Measurements from ENCODE around the gene INPP4B. TPM values are rescaled to one million over a fixed set of nuclear protein-coding genes. Genes with fewer than 3 reads are reported as not detected.

Gene INPP4B
- total and polyA plus RNA-seq, 2 of the 4 experiments (the other 2 are of a cell fraction) = 1.8 to 14.0 TPM

GRCh38 chr4:142866685-142867084, 20.6 kb upstream of the INPP4B start:
- Histone ChIP-seq H2BK15ac (ENCODE audit: low read depth, low read length) (no peak overlapping the region), H3K4me2 (ENCODE audit: low read depth, low read length) (no peak overlapping the region), H2AK5ac (ENCODE audit: low read depth, low read length) (no peak overlapping the region), H2BK120ac (ENCODE audit: low read depth, low read length) (no peak overlapping the region), H3K79me1 (ENCODE audit: low read depth in 1 of 2, low read length in 2 of 2) (no peaks in the 10 kb centered on the region), H4K91ac (ENCODE audit: insufficient read depth, low read depth, low read length) (no peak overlapping the region), H3K27me3 (ENCODE audit: control insufficient read depth, insufficient read depth, low read length) (0 out of 2 replicates have a peak, but pooled peaks cover 1% of the 10 kb centered on the region), H2AK9ac (replicated peaks; ENCODE audit: low read depth, low read length, poor library complexity) (no peak overlapping the region), H3K4ac (ENCODE audit: low read depth, low read length) (no peak overlapping the region), H3K9ac (ENCODE audit: low read depth, low read length) (no peak overlapping the region), H3K9me1 (ENCODE audit: insufficient read depth, low read length) (no peaks in the 10 kb centered on the region), H4K8ac (ENCODE audit: low read depth in 2 of 2, low read length in 2 of 2) (no peak overlapping the region), H3K18ac (ENCODE audit: low read depth, low read length) (no peak overlapping the region), H2BK5ac (ENCODE audit: low read depth, low read length, poor library complexity, severe bottlenecking) (no peak overlapping the region), H2BK20ac (ENCODE audit: low read depth, low read length) (no peak overlapping the region), H2AFZ (replicated peaks; ENCODE audit: low read length, poor library complexity) (no peak overlapping the region), H3K36me3 (ENCODE audit: control insufficient read depth, insufficient read depth, low read length) (no peaks in the 10 kb centered on the region), H3K4me1 (ENCODE audit: control insufficient read depth, insufficient read depth, low read length) (no peaks in the 10 kb centered on the region), H3K23ac (ENCODE audit: low read depth, low read length) (no peak overlapping the region), H4K20me1 (ENCODE audit: insufficient read depth, low read length) (no peaks in the 10 kb centered on the region), H3K9me3 (ENCODE audit: control insufficient read depth, insufficient read depth, low read length) (no peaks in the 10 kb centered on the region), H3K4me3 (ENCODE audit: insufficient read depth, low read depth, low read length) (no peak overlapping the region), H3K14ac (replicated peaks; ENCODE audit: low read depth, low read length) (no peak overlapping the region), H4K5ac (ENCODE audit: low read depth, low read length) (no peak overlapping the region), H3K27ac (ENCODE audit: insufficient read depth, low read length) (no peak overlapping the region), H3K56ac (ENCODE audit: extremely low read depth, insufficient read depth, low read length) (no peak overlapping the region)
- WGBS, 2 experiments (ENCODE audit: extremely low coverage in 2 of 2, insufficient read length in 1 of 2) = 75% methylated on average over 2 of the region's 5 CpGs; no CpG with 5 or more reads in 1 of the 2 experiments
- no peak for DNase-seq
- POLR2A ChIA-PET (ENCODE audit: unreplicated experiment) = no interaction called here
- CTCF ChIA-PET = interaction anchor here (1.6 kb wide), 1 partner anchor 17 kb away, joined by 3 read pairs; no protein-coding TSS in a partner anchor
- no peak for ATAC-seq (ENCODE audit: low read depth)
- dilution Hi-C loops (cut with HindIII; ENCODE audit: low sequenced_read_pairs, unreplicated experiment) (no loop called here), in situ Hi-C loops (cut with MboI; ENCODE audit: low sequenced_read_pairs) (no loop called here), intact Hi-C loops (cut with micrococcal nuclease) (no loop called here)
- TF ChIP-seq RFX5 (IDR thresholded peaks at IDR 0.05; ENCODE audit: low read depth, low read length) = no peak
- TF ChIP-seq SMC3 (IDR thresholded peaks at IDR 0.05; ENCODE audit: low read depth, low read length) = no peak
- TF ChIP-seq MAFK (IDR thresholded peaks at IDR 0.05; ENCODE audit: low read depth, low read length) = no peak
- no peak for TF ChIP-seq MXI1 (IDR thresholded peaks at IDR 0.05; ENCODE audit: borderline replicate concordance, low read depth, low read length)
- no peak for TF ChIP-seq MAZ (IDR thresholded peaks at IDR 0.05; ENCODE audit: borderline replicate concordance, low read depth, low read length)
- TF ChIP-seq BHLHE40 (IDR thresholded peaks at IDR 0.05; ENCODE audit: low read depth, low read length) = no peak
- TF ChIP-seq POLR2A (IDR thresholded peaks at IDR 0.05; ENCODE audit: low read depth, low read length) = no peak
- TF ChIP-seq RCOR1 (IDR thresholded peaks at IDR 0.05; ENCODE audit: insufficient replicate concordance, low read length) = no peak
- TF ChIP-seq CHD1 (IDR thresholded peaks at IDR 0.05; ENCODE audit: low read depth, low read length) = no peak
- TF ChIP-seq FOS (IDR thresholded peaks at IDR 0.05; ENCODE audit: low read depth, low read length) = no peak
- TF ChIP-seq USF2 (IDR thresholded peaks at IDR 0.05; ENCODE audit: low read depth, low read length) = no peak
- TF ChIP-seq RAD21 (IDR thresholded peaks at IDR 0.05; ENCODE audit: low read length) = no peak
- BruUV-seq (replicated peaks) = no TSS peak
